Right lobe of liver (tissue), 6 donors: Measurements from ENCODE around the gene SLCO3A1. TPM values are rescaled to one million over a fixed set of nuclear protein-coding genes. Genes with fewer than 3 reads are reported as not detected.

Experiments
- ATAC-seq, 4 donors: fragments of 200-7000 bp; cut with Tn5 transposase; one replicate each; pipeline ENCODE4 v1.9.1; 2020; ENCODE audit warnings: mild to moderate bottlenecking in 4 of 4, moderate library complexity in 4 of 4
- DNase-seq, 3 donors: peaks; one replicate each; pipeline ENCODE4 v3.0.0-alpha.2; 2020
- H3K27ac ChIP-seq, 3 donors: fragments of 200-600 bp; one replicate each; pipeline ENCODE4 v1.8.0; 2022
- H3K27me3 ChIP-seq, 2 donors: fragments of 200-600 bp; one replicate each; pipeline ENCODE4 v1.8.0; 2022
- H3K36me3 ChIP-seq, 4 donors: fragments of 200-600 bp; sonication (generic) in 1 of 4; one replicate each; pipeline versions ENCODE4 v1.5.1 to v1.8.0; 2017 to 2022; ENCODE audit warnings: control low read depth in 1 of 4
- H3K4me1 ChIP-seq, 4 donors: fragments of 200-600 bp; sonication (generic) in 1 of 4; one replicate each; pipeline versions ENCODE4 v1.5.1 to v1.8.0; 2017 to 2022; ENCODE audit warnings: control low read depth in 1 of 4
- H3K4me3 ChIP-seq, 3 donors: fragments of 200-600 bp; one replicate each; pipeline ENCODE4 v1.8.0; 2022
- H3K9me3 ChIP-seq, 4 donors: fragments of 200-600 bp; sonication (generic) in 1 of 4; one replicate each; pipeline versions ENCODE4 v1.5.1 to v1.8.0; 2017 to 2022; ENCODE audit warnings: control low read depth in 1 of 4
- CTCF ChIP-seq, 4 donors: fragments of 200-600 bp in 3 of 4; fragments of 450-650 bp in 1 of 4; IDR thresholded peaks; one replicate each; pipeline versions ENCODE4 v1.5.1 to v1.8.0; 2016 to 2022; ENCODE audit warnings: antibody characterized with exemption in 4 of 4, mild to moderate bottlenecking in 2 of 4
- POLR2A ChIP-seq: fragments of 450-650 bp; IDR thresholded peaks from one replicate; pipeline ENCODE4 v1.6.1; 2017; ENCODE audit warnings: antibody characterized with exemption, mild to moderate bottlenecking
- WGBS: methylation state at CpG from one replicate; pipeline ENCODE4 v1.1.6; 2018; ENCODE audit warnings: low coverage, low lambda C conversion rate; ENCODE audit not compliant: insufficient coverage; ENCODE audit errors: missing lambda C conversion rate; 5-methylcytosine and 5-hydroxymethylcytosine counted together
- intact Hi-C, 2 donors: fragments of 100-400 bp; cut with DNase I; formaldehyde crosslinking; loops; one replicate each; pipeline versions ENCODE4 v1.11.2 to v1.14.1; 2022
- total RNA-seq, 6 experiments: library from RNA; depleted of rRNA in 2 of 6; stranded (reverse); fragments of >200 nt in 2 of 6; fragmentation: NEBNext Ultra II Directional in 3 of 6; extraction: Animal tissue kit (Norgen Biotek cat#: 25700) in 3 of 6; gene quantifications; one replicate each; pipeline versions ENCODE4 v1.1.0 to v1.2.4, GENCODE V29; 2016 to 2023
- donor health status: DM: no; HTN: yes; CAD: no.
- donor health status: DM: no; HTN: no; CAD: no.
- donor health status: DM: no; HTN: no; CAD: no.
- donor health status: DM: no; HTN: yes; CAD: no.
- donor health status: DM: no; HTN: yes; CAD: no.

Gene SLCO3A1
- total RNA-seq, 6 experiments from 2014 or later, result 2.4 to 7.7 (median 3.7) TPM

- ATAC-seq, result no peak
- no peaks in the 10 kb centered on the region for H3K27me3 ChIP-seq
- intact Hi-C loops, result no loop called here
- H3K36me3 ChIP-seq, result no peaks in the 10 kb centered on the region
- H3K27ac ChIP-seq, result no peak overlapping the region
- no peaks in the 10 kb centered on the region for H3K4me1 ChIP-seq
- WGBS, result 99% methylated on average over 9 of the region's 17 CpGs
- no peak for DNase-seq
- no peaks in the 10 kb centered on the region for H3K9me3 ChIP-seq
- no peak overlapping the region for H3K4me3 ChIP-seq
- no peak for TF ChIP-seq CTCF (IDR thresholded peaks at IDR 0.05)
- TF ChIP-seq POLR2A, result no peak
Observed at GRCh38 chr15:92132982-92133755, 279.7 kb downstream of the SLCO3A1 start.

GRCh38 chr15:92140796-92141195 lies 287.3 kb downstream of the SLCO3A1 start:
- TF ChIP-seq CTCF (IDR thresholded peaks at IDR 0.05), result no peak
- no peak for TF ChIP-seq POLR2A
- no peak for ATAC-seq
- DNase-seq, result no peak
- no peaks in the 10 kb centered on the region for H3K27me3 ChIP-seq
- intact Hi-C loops, result no loop called here
- no peak overlapping the region for H3K27ac ChIP-seq
- WGBS, result 96% methylated on average over 5 of the region's 5 CpGs
- no peaks in the 10 kb centered on the region for H3K36me3 ChIP-seq
- no peaks in the 10 kb centered on the region for H3K4me1 ChIP-seq
- H3K9me3 ChIP-seq, result no peaks in the 10 kb centered on the region
- no peak overlapping the region for H3K4me3 ChIP-seq

- WGBS, result 79% methylated on average over 2 of the region's 3 CpGs
Observed at GRCh38 chr15:92141607-92142006, 288.1 kb downstream of the SLCO3A1 start.

GRCh38 chr15:92142242-92143232 lies 289.0 kb downstream of the SLCO3A1 start:
- no peak overlapping the region for H3K4me3 ChIP-seq
- WGBS, result 81% methylated on average over 11 of the region's 13 CpGs
- H3K27me3 ChIP-seq, result no peaks in the 10 kb centered on the region
- DNase-seq (no peak), ATAC-seq (no peak)
- H3K9me3 ChIP-seq, result no peaks in the 10 kb centered on the region
- no peak overlapping the region for H3K27ac ChIP-seq
- TF ChIP-seq POLR2A, result no peak
- no peak for TF ChIP-seq CTCF (IDR thresholded peaks at IDR 0.05)
- no peaks in the 10 kb centered on the region for H3K36me3 ChIP-seq
- intact Hi-C loops, result no loop called here
- H3K4me1 ChIP-seq, result no peaks in the 10 kb centered on the region

More at GRCh38 chr15:92141607-92142006, 288.1 kb downstream of the SLCO3A1 start:
- H3K27me3 ChIP-seq, result no peaks in the 10 kb centered on the region
- ATAC-seq, result no peak
- H3K4me3 ChIP-seq, result no peak overlapping the region
- no peaks in the 10 kb centered on the region for H3K9me3 ChIP-seq
- no peaks in the 10 kb centered on the region for H3K36me3 ChIP-seq
- DNase-seq, result no peak
- intact Hi-C loops, result no loop called here
- H3K4me1 ChIP-seq, result no peaks in the 10 kb centered on the region
- TF ChIP-seq POLR2A (no peak), CTCF (IDR thresholded peaks at IDR 0.05) (no peak)
- H3K27ac ChIP-seq, result no peak overlapping the region
